ENCODE data around the gene ADARB2. TPM values are rescaled to one million over a fixed set of nuclear protein-coding genes. Genes with fewer than 3 reads are reported as not detected.

Gene ADARB2
- polyA plus RNA-seq, 6 donors from 2014 or later = 0.10 to 0.12 TPM; not detected in 4

GRCh38 chr10:1609648-1609970, 127.7 kb downstream of the ADARB2 start:
- no peaks in the 10 kb centered on the region for H3K36me3 Mint-ChIP-seq
- peaks cover 13 to 20% (median 17%) of the 10 kb centered on the region in 3 donors for H3K4me1 Mint-ChIP-seq
- DNase-seq (no peak), ATAC-seq (ENCODE audit: low read depth in 2 of 2) (no peak)
- peak overlapping the region in 5 of 8 donors; percentile 38 to 85 (median 62) for H3K4me3 Mint-ChIP-seq
- no peaks in the 10 kb centered on the region for H3K9me3 Mint-ChIP-seq
- peak overlapping the region in 1 of 6 donors; percentile 42 for H3K27ac Mint-ChIP-seq
- H3K27me3 Mint-ChIP-seq = peaks cover 51 to 53% (median 51%) of the 10 kb centered on the region in 3 donors

GRCh38 chr10:1608851-1609647, 128.3 kb downstream of the ADARB2 start:
- ATAC-seq (ENCODE audit: low read depth in 2 of 2) = peak in 1 of 2 donors; percentile 37
- H3K4me3 Mint-ChIP-seq = peak overlapping the region in 7 of 8 donors; percentile 38 to 85 (median 62)
- peak; percentile 7 for DNase-seq
- H3K27me3 Mint-ChIP-seq = peaks cover 51 to 53% (median 51%) of the 10 kb centered on the region in 3 donors
- H3K27ac Mint-ChIP-seq = peak overlapping the region in 3 of 6 donors; percentile 30 to 88 (median 42)
- peaks cover 13 to 20% (median 17%) of the 10 kb centered on the region in 3 donors for H3K4me1 Mint-ChIP-seq
- no peaks in the 10 kb centered on the region for H3K9me3 Mint-ChIP-seq
- no peaks in the 10 kb centered on the region for H3K36me3 Mint-ChIP-seq

DNA sequence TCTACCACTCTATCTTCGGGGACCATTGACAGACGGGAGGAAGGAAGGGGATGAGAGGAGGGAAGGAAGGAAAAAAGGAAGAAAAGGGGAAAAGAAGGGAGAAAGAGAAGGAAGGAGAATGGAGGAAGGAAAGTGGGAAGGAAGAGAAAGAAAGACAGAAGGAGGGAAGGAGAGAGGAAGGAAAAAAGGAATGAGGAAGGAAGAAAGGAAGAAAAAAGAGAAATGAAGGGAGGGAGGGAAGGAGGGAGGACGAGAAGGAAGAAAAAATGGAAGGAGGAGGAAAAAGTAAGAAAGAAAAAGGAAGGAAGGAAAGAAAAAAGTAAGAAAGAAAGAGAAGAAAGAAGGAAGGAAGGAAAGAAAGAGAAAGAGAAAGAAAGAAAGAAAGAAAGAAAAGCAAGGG, 128.9 kb downstream of the ADARB2 start:
- H3K27me3 Mint-ChIP-seq = peaks cover 51 to 53% (median 51%) of the 10 kb centered on the region in 3 donors
- no peaks in the 10 kb centered on the region for H3K36me3 Mint-ChIP-seq
- H3K27ac Mint-ChIP-seq = peak overlapping the region in 2 of 6 donors; percentile 63 to 92
- peak overlapping the region in 6 of 8 donors; percentile 38 to 85 (median 62) for H3K4me3 Mint-ChIP-seq
- no peaks in the 10 kb centered on the region for H3K9me3 Mint-ChIP-seq
- DNase-seq (no peak), ATAC-seq (ENCODE audit: low read depth in 2 of 2) (no peak)
- peaks cover 13 to 20% (median 17%) of the 10 kb centered on the region in 3 donors for H3K4me1 Mint-ChIP-seq

DNA sequence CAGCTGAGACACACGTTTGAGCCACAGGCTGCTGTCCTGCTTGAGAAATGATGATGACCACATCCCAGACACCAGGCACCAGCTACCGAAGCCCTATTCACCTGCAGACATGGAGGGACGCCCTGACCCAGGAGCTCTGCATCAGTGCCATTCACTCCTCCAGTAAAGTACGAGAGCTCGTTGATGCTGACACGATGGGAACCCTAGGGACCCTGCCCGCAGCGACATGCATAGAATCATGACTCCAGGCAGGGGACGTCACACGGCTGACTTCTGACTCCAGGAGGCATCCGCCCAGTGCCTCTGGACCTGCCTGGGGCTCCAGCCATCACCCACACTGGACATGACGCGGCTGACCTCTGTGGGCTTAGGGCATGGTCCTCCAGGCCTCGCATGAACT, 129.9 kb downstream of the ADARB2 start:
- H3K36me3 Mint-ChIP-seq = no peaks in the 10 kb centered on the region
- peaks cover 13 to 20% (median 17%) of the 10 kb centered on the region in 3 donors for H3K4me1 Mint-ChIP-seq
- H3K27ac Mint-ChIP-seq = no peak overlapping the region
- no peak for DNase-seq
- H3K4me3 Mint-ChIP-seq = peak overlapping the region in 2 of 8 donors; percentile 13 to 39
- H3K27me3 Mint-ChIP-seq = peaks cover 47 to 62% (median 51%) of the 10 kb centered on the region in 3 donors
- ATAC-seq (ENCODE audit: low read depth in 2 of 2) = no peak
- H3K9me3 Mint-ChIP-seq = no peaks in the 10 kb centered on the region

DNA sequence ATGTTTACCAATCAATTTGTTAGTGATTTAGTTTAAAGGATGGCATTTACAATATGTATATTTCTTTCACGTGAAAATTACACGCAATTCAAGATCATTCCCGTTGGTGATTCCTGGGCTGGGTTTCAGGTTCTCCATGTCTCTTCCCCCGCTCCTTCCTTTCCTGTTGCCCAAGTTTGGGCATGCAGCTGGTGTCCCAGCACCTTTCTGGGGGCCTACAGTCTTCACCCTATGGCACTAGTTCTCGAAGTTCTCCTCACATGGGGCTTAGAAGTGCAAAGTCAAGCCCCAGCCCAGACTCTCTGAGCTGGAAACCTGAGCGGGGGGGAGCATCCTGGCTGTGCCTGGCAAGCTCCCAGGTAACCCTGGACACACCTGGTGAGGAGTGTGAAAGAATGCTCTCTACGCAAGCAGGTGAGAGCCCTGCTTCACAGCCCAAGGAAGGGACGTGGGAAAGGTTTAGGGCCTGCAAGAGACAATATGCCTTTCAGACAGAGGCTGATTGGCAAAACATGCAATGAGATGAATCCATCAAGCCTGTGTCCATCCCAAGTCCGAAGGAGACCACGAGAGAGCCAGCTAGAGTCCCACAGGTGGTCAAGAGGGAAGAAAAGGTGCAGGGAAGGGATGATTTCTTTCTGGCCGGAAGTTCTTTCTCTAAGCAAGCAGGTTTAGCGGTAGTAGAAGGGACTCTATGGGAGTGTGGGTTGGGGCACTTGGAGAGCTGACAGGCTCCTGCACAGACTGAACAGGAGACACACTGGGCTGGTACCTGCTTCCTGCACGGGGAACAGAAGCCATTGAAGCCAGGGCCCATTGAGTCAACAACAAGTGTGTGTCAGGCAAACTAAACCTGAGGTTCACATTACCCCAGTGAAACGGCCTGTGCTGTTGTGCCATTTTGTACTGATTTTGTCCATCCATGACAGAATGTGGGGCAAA, 131.1 kb downstream of the ADARB2 start:
- H3K36me3 Mint-ChIP-seq = no peaks in the 10 kb centered on the region
- no peak overlapping the region for H3K27ac Mint-ChIP-seq
- no peak overlapping the region for H3K4me3 Mint-ChIP-seq
- DNase-seq = no peak
- peaks cover 41 to 50% (median 42%) of the 10 kb centered on the region in 3 donors for H3K27me3 Mint-ChIP-seq
- H3K4me1 Mint-ChIP-seq = peaks cover 13 to 20% (median 17%) of the 10 kb centered on the region in 3 donors
- H3K9me3 Mint-ChIP-seq = no peaks in the 10 kb centered on the region
- no peak for ATAC-seq (ENCODE audit: low read depth in 2 of 2)

DNA sequence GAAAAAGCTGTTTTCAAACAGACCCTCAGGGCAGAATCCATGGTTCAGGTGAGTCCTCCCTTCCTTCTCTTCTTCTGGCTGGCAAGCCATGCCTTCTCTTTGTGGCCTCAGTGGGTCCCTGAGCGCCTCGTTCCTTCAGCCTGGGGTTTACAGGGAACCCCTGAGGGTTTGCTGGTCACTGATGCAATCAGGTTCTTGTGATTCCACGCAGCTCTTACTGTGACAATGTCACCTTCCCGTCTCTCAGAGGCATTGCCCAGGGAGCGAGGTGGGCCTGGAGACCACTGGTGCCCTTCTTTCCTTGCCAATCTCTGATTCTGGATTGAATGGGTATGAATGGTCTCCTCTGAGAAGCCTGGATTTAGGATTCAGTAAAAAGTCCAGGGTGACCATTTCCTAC, 132.2 kb downstream of the ADARB2 start:
- H3K4me1 Mint-ChIP-seq = peaks cover 13 to 20% (median 17%) of the 10 kb centered on the region in 3 donors
- no peaks in the 10 kb centered on the region for H3K36me3 Mint-ChIP-seq
- H3K9me3 Mint-ChIP-seq = no peaks in the 10 kb centered on the region
- DNase-seq (no peak), ATAC-seq (ENCODE audit: low read depth in 2 of 2) (no peak)
- no peak overlapping the region for H3K27ac Mint-ChIP-seq
- H3K4me3 Mint-ChIP-seq = no peak overlapping the region
- H3K27me3 Mint-ChIP-seq = peaks cover 30 to 40% (median 33%) of the 10 kb centered on the region in 3 donors

DNA sequence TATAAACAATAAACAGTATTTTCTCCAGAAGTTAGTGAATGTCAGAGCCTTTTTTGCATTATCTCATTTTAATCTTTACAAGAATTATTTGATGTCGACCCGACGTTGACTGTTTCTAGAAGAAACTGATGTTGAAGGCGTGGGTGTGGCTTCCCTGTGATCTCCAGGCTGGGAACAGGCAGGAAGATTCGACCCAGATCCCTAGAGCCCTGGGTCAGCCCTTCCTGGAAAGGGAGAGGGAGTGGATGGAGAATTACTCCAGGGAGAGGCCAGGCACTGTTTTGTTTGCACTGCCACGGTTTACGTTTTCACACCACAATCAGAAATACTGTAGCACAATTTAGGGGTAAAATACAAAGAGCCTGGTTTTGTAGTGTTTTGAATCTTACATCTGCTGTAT, 133.1 kb downstream of the ADARB2 start:
- Mint-ChIP-seq H3K27ac (peak overlapping the region in 1 of 6 donors; percentile 27), H3K4me3 (no peak overlapping the region), H3K27me3 (peaks cover 21 to 33% (median 27%) of the 10 kb centered on the region in 3 donors), H3K9me3 (no peaks in the 10 kb centered on the region), H3K36me3 (no peaks in the 10 kb centered on the region), H3K4me1 (peaks cover 10 to 15% (median 13%) of the 10 kb centered on the region in 3 donors)
- ATAC-seq (ENCODE audit: low read depth in 2 of 2) (no peak), DNase-seq (no peak)

GRCh38 chr10:1603181-1603580, 134.1 kb downstream of the ADARB2 start:
- Mint-ChIP-seq H3K9me3 (no peaks in the 10 kb centered on the region), H3K4me3 (no peak overlapping the region), H3K27me3 (peaks cover 17 to 24% (median 23%) of the 10 kb centered on the region in 3 donors), H3K36me3 (no peaks in the 10 kb centered on the region), H3K4me1 (peaks cover 2 to 5% (median 3%) of the 10 kb centered on the region in 3 donors), H3K27ac (peak overlapping the region in 2 of 6 donors; percentile 11 to 48)
- ATAC-seq (ENCODE audit: low read depth in 2 of 2) = no peak
- DNase-seq = no peak

DNA sequence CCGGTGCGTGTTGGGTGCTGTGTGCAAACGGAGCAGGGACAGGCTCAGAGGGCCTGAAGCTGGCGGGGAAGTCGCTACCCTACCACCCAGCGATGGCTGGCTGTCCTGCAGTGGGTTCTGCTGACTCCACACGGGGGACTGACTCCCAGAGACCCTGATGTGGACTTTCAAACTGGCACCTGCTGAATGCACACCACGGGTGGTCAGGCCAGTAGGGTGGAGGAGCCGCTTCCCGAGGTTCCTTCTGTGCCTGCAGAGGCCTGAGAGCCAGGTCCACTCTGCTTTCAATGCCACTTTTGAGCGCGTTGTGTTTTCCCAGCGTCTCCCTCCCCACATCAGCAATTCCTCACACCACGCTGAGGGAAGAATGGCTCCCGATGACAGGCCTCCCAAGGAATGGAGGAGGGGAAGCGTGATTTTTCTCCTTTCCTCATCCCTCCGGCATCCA, 135.3 kb downstream of the ADARB2 start:
- DNase-seq = no peak
- Mint-ChIP-seq H3K9me3 (no peaks in the 10 kb centered on the region), H3K27ac (no peak overlapping the region), H3K4me3 (no peak overlapping the region), H3K36me3 (no peaks in the 10 kb centered on the region), H3K27me3 (peaks cover 6 to 27% (median 21%) of the 10 kb centered on the region in 3 donors), H3K4me1 (peaks cover 0 to 4% (median 0%) of the 10 kb centered on the region in 3 donors)
- no peak for ATAC-seq (ENCODE audit: low read depth in 2 of 2)

DNA sequence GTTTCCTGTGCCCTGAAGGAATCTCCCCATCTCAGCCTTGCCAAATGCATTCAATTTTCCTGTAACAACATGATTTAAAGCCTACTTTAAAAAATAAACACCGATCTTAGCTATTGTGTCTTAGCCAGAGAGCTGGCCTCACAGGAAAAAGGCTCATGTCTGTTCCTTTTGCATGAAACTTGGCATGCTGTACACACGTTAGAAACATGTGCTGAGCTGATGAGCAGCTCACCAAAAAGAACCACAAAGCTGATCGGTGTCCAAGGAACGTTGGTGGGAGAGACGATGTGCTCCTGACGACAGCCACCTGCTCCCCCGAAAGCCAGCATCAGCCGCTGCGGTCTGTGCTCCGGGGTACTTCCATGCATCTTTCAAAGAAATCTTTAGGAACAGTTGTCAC, 135.9 kb downstream of the ADARB2 start:
- Mint-ChIP-seq H3K4me3 (no peak overlapping the region), H3K27me3 (peaks cover 12 to 28% (median 26%) of the 10 kb centered on the region in 3 donors), H3K27ac (no peak overlapping the region), H3K4me1 (peaks cover 0 to 4% (median 0%) of the 10 kb centered on the region in 3 donors), H3K36me3 (no peaks in the 10 kb centered on the region), H3K9me3 (peaks cover 0 to 3% (median 0%) of the 10 kb centered on the region in 7 donors)
- DNase-seq = no peak
- no peak for ATAC-seq (ENCODE audit: low read depth in 2 of 2)

GRCh38 chr10:1600861-1601260, 136.5 kb downstream of the ADARB2 start:
- no peak for DNase-seq
- Mint-ChIP-seq H3K4me1 (peaks cover 0 to 4% (median 0%) of the 10 kb centered on the region in 3 donors), H3K27ac (no peak overlapping the region), H3K27me3 (peaks cover 17 to 33% (median 24%) of the 10 kb centered on the region in 3 donors), H3K9me3 (peaks cover 0 to 3% (median 0%) of the 10 kb centered on the region in 7 donors), H3K36me3 (no peaks in the 10 kb centered on the region), H3K4me3 (no peak overlapping the region)
- no peak for ATAC-seq (ENCODE audit: low read depth in 2 of 2)

DNA sequence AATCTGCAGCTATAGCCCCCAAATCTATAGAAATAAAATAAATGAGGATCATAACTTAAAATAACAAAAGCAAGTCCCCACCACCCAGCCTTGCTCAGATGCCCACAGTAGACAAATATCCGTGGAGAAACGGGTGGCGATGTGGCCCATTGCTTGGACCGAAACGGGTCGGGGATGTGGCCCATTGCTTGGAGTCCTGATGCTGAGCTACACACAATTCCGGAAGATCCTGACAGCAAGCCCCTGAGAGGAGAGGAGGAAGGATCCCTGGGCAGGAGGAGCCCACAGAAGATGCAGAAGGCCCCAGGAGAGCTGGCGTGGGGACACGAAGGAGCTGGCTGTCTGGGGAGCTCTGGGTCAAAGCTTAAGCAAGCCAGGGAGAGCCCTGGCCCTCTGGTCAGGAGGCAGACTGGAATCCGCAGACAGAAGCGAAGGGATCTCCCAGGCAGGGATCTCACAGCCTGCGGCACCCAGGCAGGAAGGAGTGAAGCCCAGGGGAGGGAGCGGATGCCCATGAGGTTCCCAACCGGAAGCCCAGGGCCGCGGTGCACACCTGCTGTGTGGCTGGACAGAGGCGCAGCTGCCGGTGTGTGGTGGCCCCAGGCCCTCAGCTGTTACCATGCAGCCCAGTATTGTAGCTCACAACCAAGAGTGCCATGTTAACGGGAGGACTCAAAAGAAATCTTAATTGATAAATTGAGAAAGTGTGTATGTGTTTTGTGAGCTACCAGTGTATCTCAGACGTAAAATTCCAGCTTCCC, 138.8 kb downstream of the ADARB2 start:
- DNase-seq = no peak
- Mint-ChIP-seq H3K27me3 (peaks cover 32 to 45% (median 35%) of the 10 kb centered on the region in 3 donors), H3K4me1 (peaks cover 0 to 4% (median 0%) of the 10 kb centered on the region in 3 donors), H3K9me3 (peaks cover 0 to 3% (median 0%) of the 10 kb centered on the region in 7 donors), H3K4me3 (peak overlapping the region in 1 of 8 donors; percentile 15), H3K27ac (peak overlapping the region in 1 of 6 donors; percentile 36), H3K36me3 (no peaks in the 10 kb centered on the region)
- ATAC-seq (ENCODE audit: low read depth in 2 of 2) = no peak
